Liver (tissue), 3 donors: ENCODE measurements around the gene RBCK1.

Experiments used
- TAF1 ChIP-seq: conservative IDR thresholded peaks from 2 replicates; pipeline ENCODE4 v1.6.1; 2016; ENCODE audit warnings: antibody characterized with exemption, mild to moderate bottlenecking
- TF ChIP-seq, protein P1 (sequence below): fragments of 150-350 bp; IDR thresholded peaks from 2 replicates; pipeline ENCODE4 v1.5.1; 2017; ENCODE audit warnings: improper control_type of control experiment, low read depth, low read length; ENCODE audit not compliant: missing input control
- donor health status: healthy.
- donor health status: healthy.

- TF ChIP-seq, protein P1, sequence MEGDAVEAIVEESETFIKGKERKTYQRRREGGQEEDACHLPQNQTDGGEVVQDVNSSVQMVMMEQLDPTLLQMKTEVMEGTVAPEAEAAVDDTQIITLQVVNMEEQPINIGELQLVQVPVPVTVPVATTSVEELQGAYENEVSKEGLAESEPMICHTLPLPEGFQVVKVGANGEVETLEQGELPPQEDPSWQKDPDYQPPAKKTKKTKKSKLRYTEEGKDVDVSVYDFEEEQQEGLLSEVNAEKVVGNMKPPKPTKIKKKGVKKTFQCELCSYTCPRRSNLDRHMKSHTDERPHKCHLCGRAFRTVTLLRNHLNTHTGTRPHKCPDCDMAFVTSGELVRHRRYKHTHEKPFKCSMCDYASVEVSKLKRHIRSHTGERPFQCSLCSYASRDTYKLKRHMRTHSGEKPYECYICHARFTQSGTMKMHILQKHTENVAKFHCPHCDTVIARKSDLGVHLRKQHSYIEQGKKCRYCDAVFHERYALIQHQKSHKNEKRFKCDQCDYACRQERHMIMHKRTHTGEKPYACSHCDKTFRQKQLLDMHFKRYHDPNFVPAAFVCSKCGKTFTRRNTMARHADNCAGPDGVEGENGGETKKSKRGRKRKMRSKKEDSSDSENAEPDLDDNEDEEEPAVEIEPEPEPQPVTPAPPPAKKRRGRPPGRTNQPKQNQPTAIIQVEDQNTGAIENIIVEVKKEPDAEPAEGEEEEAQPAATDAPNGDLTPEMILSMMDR = peak; percentile 51
- TF ChIP-seq TAF1 = no peak
Measured at GRCh38 chr20:431012-431904, 23.2 kb downstream of the RBCK1 start.
